ENCODE measurements around the gene BTBD10. TPM values are rescaled to one million over a fixed set of nuclear protein-coding genes. Genes with fewer than 3 reads are reported as not detected.

BTBD10 gene
- total RNA-seq = 10 to 100 TPM; 18.3 to 22.2 (median 20.0) TPM

DNA sequence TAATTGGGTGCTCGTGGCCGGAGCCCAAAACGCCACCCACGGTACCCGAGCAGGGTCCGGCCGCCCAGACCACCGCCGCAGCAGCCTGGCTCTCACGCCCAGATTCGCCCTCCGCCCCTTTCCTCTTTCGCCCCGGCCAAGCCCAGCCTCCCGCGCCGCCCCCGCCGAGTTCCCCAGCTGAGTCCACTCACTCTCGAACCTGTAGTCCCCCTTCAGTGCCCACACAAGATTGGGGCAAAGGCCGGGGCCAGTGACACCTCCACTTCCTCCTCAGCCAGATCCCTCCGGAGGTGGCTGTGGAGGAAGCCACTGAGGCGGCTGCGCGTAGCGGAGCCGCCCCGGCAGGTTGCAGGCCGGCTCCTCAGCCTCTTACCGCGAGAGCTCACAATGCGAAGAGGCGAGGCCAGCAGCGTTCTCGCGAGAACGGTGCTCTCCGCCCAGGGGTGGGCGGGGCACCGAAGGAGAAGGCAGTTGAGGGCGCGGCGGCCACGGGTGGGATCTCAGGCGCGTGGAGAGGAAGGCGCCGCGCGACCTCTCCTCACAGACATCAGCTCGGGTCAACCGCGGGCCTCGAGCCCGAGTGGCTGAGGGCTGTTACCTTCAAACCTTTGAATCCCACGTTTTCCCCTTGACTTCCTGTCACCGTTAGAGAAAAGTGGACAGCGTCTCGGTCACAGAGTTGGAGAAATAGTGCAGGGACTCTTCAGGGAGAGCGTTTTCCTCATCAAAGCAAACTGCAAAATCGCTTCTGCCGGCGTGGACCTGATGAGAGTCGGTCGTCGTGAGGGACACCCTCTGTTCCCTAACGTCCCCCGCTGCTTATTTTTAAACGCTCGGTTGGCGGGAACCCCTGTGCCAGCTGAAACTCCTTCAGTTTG, at the start of gene BTBD10:
BTBD10 (minus strand) TSS at position 322 of the 878 bp plus-strand sequence. CDS start 18,098 bp downstream, outside the sequence.
- Mint-ChIP-seq H3K4me1 (ENCODE audit: low read depth) (peaks cover 38% of the 10 kb centered on the region), H3K4me3 (peak within 1 kb of the TSS; percentile 99), H3K36me3 (ENCODE audit: insufficient read depth) (peaks cover 7% of the 10 kb centered on the region), H3K9me3 (no peaks in the 10 kb centered on the region), H3K27me3 (ENCODE audit: low read depth) (no peaks in the 10 kb centered on the region)
- peak; percentile 90 for DNase-seq
- ATAC-seq = peak; percentile 99 to 100

DNA sequence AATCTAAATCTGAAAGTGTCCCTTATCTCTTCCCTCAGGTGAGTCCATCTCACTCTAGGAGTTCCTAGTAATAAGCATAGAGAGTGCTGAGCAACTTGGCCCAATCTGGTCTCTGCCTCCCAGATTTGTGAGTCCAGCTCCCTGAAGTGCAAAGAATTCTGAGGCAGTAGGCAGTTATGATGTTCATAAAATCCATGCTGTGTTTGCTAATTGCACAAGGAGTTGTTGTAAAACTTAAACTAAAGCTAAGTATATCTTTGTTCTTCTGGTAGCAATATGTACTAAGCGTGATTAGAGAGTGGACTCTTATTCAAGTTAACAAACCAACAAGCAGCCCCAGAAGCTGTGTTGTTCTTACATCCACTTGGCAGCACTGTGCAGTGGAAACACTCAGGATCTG, 40.4 kb upstream of the BTBD10 start:
- ATAC-seq (no peak), DNase-seq (no peak)
- H3K4me3 Mint-ChIP-seq = no peak overlapping the region
- no peaks in the 10 kb centered on the region for H3K4me1 Mint-ChIP-seq (ENCODE audit: low read depth)
- H3K36me3 Mint-ChIP-seq (ENCODE audit: insufficient read depth) = no peaks in the 10 kb centered on the region
- H3K27me3 Mint-ChIP-seq (ENCODE audit: low read depth) = peaks cover 13% of the 10 kb centered on the region
- no peaks in the 10 kb centered on the region for H3K9me3 Mint-ChIP-seq

DNA sequence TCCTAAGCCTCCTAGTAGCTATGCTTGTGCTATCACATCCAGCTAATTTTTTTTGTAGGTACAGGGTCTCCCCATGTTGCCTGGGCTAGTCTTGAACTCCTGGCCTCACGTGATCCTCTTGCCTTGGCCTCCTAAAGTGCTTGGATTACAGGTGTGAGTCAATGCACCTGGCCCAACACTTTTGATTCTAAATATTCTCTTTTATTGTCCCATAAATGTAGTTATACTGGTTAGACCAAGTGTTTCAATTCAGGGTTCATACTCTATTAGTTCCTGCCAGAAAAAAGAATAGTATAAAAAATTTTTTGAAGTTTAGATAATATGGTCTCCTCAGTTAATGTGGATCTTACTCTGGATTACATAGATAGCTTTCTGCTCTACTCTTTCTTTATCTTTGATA, 39.5 kb upstream of the BTBD10 start:
- ATAC-seq (no peak), DNase-seq (no peak)
- H3K36me3 Mint-ChIP-seq (ENCODE audit: insufficient read depth) = no peaks in the 10 kb centered on the region

DNA sequence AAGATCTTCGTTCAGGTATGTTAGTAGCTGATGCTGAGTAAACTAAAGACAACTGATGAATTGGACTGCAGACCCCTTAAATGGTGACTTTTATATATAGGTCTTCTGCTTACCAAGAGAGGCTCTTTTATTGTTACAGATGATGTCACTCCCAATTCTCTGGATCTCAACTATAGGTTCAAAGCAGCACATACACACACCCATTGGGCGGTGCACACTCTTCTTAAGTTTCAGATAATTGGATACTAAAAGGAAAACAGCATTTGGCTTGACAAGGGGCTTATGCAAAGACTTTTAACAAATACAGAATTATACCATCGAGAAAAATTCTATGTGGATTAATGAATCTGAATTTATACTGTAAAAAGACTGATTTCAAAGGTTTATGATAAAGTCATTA, 32.9 kb upstream of the BTBD10 start, which contains the start of gene PTH:
PTH (minus strand) TSS at position 69 of the 400 bp plus-strand sequence. CDS start 3,142 bp downstream, outside the sequence.
- no peak within 1 kb of the TSS for H3K4me3 Mint-ChIP-seq
- H3K4me1 Mint-ChIP-seq (ENCODE audit: low read depth) = no peaks in the 10 kb centered on the region
- H3K36me3 Mint-ChIP-seq (ENCODE audit: insufficient read depth) = no peaks in the 10 kb centered on the region
- DNase-seq (no peak), ATAC-seq (no peak)
- no peaks in the 10 kb centered on the region for H3K9me3 Mint-ChIP-seq
- H3K27me3 Mint-ChIP-seq (ENCODE audit: low read depth) = peaks cover 14% of the 10 kb centered on the region

More for the DNA sequence above, 39.5 kb upstream of the BTBD10 start:
- H3K9me3 Mint-ChIP-seq = no peaks in the 10 kb centered on the region
- H3K27me3 Mint-ChIP-seq (ENCODE audit: low read depth) = peaks cover 17% of the 10 kb centered on the region
- no peak overlapping the region for H3K4me3 Mint-ChIP-seq
- H3K4me1 Mint-ChIP-seq (ENCODE audit: low read depth) = no peaks in the 10 kb centered on the region

DNA sequence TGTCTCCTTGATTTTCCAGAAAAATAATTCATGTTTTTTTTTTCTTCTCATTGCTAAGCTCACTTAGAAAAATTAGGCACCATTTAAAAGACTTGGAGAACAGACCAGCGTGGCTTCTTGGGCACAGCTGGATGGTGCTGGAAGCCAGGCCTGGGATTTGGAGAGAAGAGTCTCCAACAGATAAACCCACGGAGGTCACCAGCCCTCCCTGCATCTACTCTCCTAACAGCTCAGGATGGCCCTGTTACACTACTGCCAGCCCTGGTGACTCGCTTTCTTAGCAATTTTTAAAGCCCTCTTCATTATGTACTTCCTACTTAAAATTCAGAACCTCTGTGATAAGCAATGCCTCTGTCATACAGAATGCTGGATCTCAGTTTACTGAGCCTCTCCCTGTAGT, 31.0 kb upstream of the BTBD10 start:
- ATAC-seq (no peak), DNase-seq (no peak)
- Mint-ChIP-seq H3K4me1 (ENCODE audit: low read depth) (no peaks in the 10 kb centered on the region), H3K36me3 (ENCODE audit: insufficient read depth) (no peaks in the 10 kb centered on the region), H3K9me3 (no peaks in the 10 kb centered on the region), H3K4me3 (no peak overlapping the region), H3K27me3 (ENCODE audit: low read depth) (peaks cover 13% of the 10 kb centered on the region)

DNA sequence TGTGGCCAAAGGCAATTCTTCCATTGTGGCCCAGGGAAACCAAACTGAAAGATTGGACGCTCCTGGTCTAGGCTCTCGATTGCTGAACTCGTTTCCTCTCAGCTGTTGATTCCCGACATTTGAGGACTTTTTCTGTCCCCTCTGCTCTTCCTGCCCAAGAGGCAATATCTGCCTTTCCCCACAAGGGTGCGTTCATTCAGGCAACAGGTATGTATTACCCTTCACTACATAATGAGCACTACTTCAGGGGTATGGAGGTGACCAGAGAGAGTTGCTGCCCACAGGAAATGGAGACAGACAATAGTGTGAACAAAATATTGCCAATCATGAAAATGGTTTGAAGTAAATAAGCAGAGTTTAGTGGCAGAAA, 24.6 kb upstream of the BTBD10 start:
- ATAC-seq (peak; percentile 33 to 44), DNase-seq (no peak)
- Mint-ChIP-seq H3K36me3 (ENCODE audit: insufficient read depth) (no peaks in the 10 kb centered on the region), H3K9me3 (no peaks in the 10 kb centered on the region), H3K4me3 (peak overlapping the region; percentile 68), H3K27me3 (ENCODE audit: low read depth) (peaks cover under 1% of the 10 kb centered on the region), H3K4me1 (ENCODE audit: low read depth) (peaks cover 6% of the 10 kb centered on the region)

DNA sequence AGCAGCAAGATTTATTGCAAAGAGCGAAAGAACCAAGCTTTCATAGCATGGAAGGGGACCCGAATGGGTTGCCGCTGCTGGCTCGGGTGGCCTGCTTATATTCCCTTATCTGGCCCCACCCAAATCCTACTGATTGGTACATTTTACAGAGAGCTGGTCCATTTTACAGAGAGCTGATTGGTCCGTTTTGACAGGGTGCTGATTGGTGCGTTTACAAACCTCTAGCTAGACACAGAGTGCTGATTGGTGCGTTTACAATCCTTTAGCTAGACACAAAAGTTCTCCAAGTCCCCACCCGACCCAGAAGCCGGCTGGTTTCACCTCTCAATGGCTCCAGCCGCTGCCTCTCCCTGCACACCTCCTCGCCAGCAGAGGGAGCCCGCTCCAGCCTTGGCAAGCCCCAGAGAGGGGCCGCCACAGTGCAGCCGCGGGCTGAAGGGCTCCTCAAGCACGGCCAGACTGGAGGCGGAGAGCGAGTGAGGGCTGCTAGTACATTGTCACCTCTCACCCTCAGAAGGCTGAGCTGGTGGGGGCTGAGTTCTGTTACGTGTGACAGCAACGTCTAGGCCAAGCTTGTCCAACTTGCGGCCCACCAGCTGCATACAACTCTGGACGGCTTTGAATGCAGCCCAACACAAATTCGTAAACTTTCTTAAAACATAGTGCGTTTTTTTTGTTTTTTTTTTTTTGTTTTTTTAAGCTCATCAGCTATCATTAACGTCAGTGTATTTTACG, 24.1 kb upstream of the BTBD10 start:
- Mint-ChIP-seq H3K4me1 (ENCODE audit: low read depth) (peaks cover 6% of the 10 kb centered on the region), H3K4me3 (peak overlapping the region; percentile 68), H3K9me3 (no peaks in the 10 kb centered on the region), H3K27me3 (ENCODE audit: low read depth) (peaks cover 3% of the 10 kb centered on the region), H3K36me3 (ENCODE audit: insufficient read depth) (no peaks in the 10 kb centered on the region)
- peak; percentile 93 to 96 for ATAC-seq
- DNase-seq = peak; percentile 60

DNA sequence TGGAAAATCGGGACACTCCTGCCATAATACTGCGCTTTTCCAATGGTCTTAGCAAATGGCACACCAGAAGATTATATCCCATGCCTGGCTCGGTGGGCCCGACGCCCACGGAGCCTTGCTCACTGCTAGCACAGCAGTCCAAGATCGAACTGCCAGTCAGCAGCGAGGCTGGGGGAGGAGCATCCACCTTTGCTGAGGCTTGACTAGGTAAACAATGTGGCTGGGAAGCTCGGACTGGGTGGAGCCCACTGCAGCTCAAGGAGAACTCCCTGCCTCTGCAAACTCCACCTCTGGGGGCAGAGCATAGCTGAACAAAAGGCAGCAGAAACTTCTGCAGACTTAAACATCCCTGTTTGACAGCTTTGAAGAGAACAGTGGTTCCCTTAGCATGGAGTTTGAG, 17.2 kb upstream of the BTBD10 start:
- Mint-ChIP-seq H3K9me3 (peaks cover 3% of the 10 kb centered on the region), H3K4me1 (ENCODE audit: low read depth) (no peaks in the 10 kb centered on the region), H3K36me3 (ENCODE audit: insufficient read depth) (no peaks in the 10 kb centered on the region), H3K4me3 (no peak overlapping the region), H3K27me3 (ENCODE audit: low read depth) (peaks cover 29% of the 10 kb centered on the region)
- DNase-seq (no peak), ATAC-seq (no peak)

DNA sequence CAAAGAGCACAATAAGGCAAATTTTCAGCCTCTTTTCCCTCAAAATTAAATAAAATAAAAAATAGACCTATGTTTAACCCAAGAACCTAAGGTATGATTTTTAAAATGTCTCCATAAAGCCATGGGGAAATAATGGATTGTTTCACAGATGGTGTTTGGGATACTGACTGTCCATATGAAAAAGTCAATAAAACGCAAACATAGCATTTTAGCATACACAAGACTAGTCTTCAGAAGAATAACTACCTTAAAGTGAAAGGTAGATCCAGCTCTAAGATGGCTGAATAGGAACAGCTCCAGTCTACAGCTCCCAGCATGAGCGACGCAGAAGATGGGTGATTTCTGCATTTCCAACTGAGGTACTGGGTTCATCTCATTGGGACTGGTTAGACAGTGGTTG, 16.7 kb upstream of the BTBD10 start:
- DNase-seq (no peak), ATAC-seq (no peak)
- Mint-ChIP-seq H3K36me3 (ENCODE audit: insufficient read depth) (no peaks in the 10 kb centered on the region), H3K9me3 (peaks cover 3% of the 10 kb centered on the region), H3K4me1 (ENCODE audit: low read depth) (no peaks in the 10 kb centered on the region), H3K27me3 (ENCODE audit: low read depth) (peaks cover 29% of the 10 kb centered on the region), H3K4me3 (no peak overlapping the region)

DNA sequence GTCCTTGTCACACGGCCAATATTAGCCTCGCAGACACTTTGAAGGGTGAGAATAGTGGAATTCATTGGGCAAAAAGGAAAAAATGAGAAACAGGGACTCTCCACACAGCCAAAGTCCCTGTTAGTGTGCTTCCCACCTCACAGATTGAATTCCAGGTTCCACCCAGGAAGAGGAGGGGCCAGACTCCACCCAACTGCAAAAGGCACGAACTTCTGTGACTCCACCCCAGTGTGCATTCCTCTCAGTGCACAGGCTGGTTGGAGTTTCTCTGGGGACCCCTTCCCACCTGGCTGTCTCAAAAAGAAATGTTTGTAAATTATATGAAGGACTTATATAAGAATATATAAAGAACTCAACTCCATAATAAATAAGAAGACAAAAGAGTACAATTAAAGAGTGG, 12.1 kb upstream of the BTBD10 start:
- Mint-ChIP-seq H3K9me3 (no peaks in the 10 kb centered on the region), H3K36me3 (ENCODE audit: insufficient read depth) (no peaks in the 10 kb centered on the region), H3K4me3 (no peak overlapping the region), H3K27me3 (ENCODE audit: low read depth) (peaks cover 23% of the 10 kb centered on the region), H3K4me1 (ENCODE audit: low read depth) (no peaks in the 10 kb centered on the region)
- no peak for ATAC-seq
- no peak for DNase-seq

DNA sequence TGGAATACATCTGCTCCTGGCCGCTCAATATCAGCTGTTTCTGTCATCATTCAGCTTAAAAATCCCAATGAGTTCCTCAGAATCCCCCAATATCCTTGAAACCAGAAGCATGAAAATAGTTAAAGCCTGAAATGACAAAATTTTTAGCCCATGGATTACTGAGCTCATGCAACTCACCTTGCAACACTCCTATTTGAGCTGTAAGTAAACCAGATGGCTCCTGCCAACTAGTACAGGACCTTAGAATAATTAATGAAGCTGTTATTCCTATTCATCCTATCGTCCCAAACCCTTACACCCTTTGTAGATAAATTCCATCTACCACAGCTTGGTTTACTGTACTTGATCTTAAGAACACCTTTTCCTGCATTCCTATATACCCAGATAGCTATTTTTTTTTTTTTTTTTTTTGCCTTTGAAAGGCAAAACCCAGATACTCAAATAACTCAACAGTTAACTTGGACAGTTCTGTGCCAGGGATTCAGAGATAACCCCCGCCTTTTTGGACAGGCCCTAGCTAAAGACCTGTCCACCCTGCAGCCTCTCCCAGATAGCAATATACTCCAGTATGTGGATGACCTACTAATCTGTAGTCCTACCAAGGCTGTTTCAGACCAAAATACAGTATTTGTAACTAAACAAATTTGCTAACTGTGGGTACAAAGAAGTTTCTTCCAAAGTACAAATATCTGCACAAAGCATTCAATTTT, 10.1 kb upstream of the BTBD10 start:
- Mint-ChIP-seq H3K27me3 (ENCODE audit: low read depth) (peaks cover 18% of the 10 kb centered on the region), H3K4me3 (no peak overlapping the region), H3K4me1 (ENCODE audit: low read depth) (no peaks in the 10 kb centered on the region), H3K9me3 (no peaks in the 10 kb centered on the region), H3K36me3 (ENCODE audit: insufficient read depth) (no peaks in the 10 kb centered on the region)
- DNase-seq (no peak), ATAC-seq (no peak)

DNA sequence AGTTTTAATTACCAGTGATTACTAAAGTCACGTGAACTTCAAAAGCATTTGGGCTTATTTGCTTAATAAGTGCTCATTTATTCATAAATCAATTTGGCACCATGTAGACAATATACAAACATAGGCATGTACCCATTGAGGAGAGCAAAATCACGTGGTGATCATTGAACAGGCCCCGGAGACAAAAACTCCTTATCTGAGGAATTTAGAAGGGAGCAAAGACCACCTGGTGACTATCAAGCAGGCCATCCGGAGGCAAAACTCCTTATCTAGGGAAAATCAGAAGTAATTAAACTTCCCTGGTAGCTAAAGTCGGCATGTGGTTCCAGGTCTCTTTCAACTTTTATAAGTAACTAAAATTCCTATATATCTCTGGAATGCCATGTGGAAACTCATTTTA, 5.7 kb upstream of the BTBD10 start:
- H3K4me3 Mint-ChIP-seq = no peak overlapping the region
- no peak for DNase-seq

DNA sequence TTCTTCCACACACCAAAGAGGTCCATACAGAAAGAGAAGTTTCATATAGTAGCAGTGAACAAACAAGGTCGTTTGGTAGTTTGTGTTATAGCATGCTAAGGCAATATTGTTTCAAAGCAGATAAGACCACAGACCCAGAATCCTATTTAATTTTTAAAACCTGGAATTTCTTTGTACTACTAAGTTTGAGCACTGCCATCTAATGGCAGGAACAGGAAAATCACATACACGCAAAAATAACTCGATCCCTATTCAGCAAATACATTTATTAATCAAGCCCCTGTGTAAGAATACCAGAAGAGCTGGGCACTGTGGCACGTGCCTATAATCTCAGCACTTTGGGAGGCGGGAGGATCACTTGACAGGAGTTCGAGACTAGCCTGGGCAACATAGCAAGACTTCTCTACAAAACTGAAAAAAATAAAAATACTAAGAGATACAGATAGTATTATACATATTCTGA, 2.9 kb upstream of the BTBD10 start:
- no peak overlapping the region for H3K4me3 Mint-ChIP-seq
- no peak for DNase-seq

More for the DNA sequence above, 5.7 kb upstream of the BTBD10 start:
- Mint-ChIP-seq H3K4me1 (ENCODE audit: low read depth) (peaks cover 5% of the 10 kb centered on the region), H3K27me3 (ENCODE audit: low read depth) (peaks cover 15% of the 10 kb centered on the region), H3K36me3 (ENCODE audit: insufficient read depth) (no peaks in the 10 kb centered on the region), H3K9me3 (no peaks in the 10 kb centered on the region)
- no peak for ATAC-seq

DNA sequence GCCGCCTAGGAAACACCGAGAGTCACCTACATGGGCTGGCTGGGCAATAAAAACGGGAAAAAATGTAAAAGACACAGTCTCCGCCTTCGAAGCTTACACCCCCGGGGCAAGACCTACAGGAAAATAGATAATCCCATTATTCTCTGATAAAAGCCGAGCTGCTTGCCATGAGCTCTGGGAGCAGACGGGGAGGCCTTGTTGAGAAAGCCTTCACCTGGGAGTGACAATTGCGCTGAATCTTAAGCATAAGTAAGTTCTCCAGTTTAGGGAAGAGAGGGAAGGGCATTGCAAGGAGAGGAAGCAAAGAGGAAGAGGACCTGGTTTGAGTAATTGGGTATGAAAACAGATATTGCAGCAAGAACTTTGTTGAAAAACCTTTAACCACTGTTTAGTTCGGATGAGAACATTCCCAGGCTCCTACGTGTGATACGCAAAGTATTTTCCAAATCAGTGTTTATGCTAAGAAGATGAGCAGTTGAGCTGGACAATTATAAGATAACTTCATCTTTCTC, 813 bp upstream of the BTBD10 start:
- Mint-ChIP-seq H3K9me3 (no peaks in the 10 kb centered on the region), H3K27me3 (ENCODE audit: low read depth) (no peaks in the 10 kb centered on the region), H3K4me3 (peak overlapping the region; percentile 99), H3K4me1 (ENCODE audit: low read depth) (peaks cover 36% of the 10 kb centered on the region), H3K36me3 (ENCODE audit: insufficient read depth) (peaks cover 7% of the 10 kb centered on the region)
- no peak for DNase-seq
- no peak for ATAC-seq

More for the DNA sequence above, 2.9 kb upstream of the BTBD10 start:
- ATAC-seq = no peak
- Mint-ChIP-seq H3K27me3 (ENCODE audit: low read depth) (peaks cover 12% of the 10 kb centered on the region), H3K9me3 (no peaks in the 10 kb centered on the region), H3K4me1 (ENCODE audit: low read depth) (peaks cover 23% of the 10 kb centered on the region), H3K36me3 (ENCODE audit: insufficient read depth) (no peaks in the 10 kb centered on the region)
